ENCODE results near the gene MEGF8. TPM values are rescaled to one million over a fixed set of nuclear protein-coding genes. Genes with fewer than 3 reads are reported as not detected.

Gene MEGF8
- polyA plus RNA-seq, 1 donor from 2014 or later, result 21.5 TPM

GRCh38 chr19:42293540-42293939 lies 31.9 kb upstream of the MEGF8 start:
- Histone ChIP-seq H3K36me3 (ENCODE audit: insufficient read depth, low read length) (peaks cover 6% of the 10 kb centered on the region), H4K20me1 (ENCODE audit: insufficient read depth) (peaks cover 14% of the 10 kb centered on the region), H3K27me3 (ENCODE audit: insufficient read depth, low read depth, low read length) (no peaks in the 10 kb centered on the region), H3K9me3 (ENCODE audit: low read length) (no peaks in the 10 kb centered on the region), H3K9ac (ENCODE audit: low read length) (no peak overlapping the region), H3F3A (ENCODE audit: insufficient read depth, low read length, poor library complexity, severe bottlenecking) (no peaks in the 10 kb centered on the region), H3K4me3 (ENCODE audit: low read length) (no peak overlapping the region), H3K4me2 (ENCODE audit: low read length) (no peak overlapping the region), H2AFZ (ENCODE audit: low read depth, low read length) (no peak overlapping the region), H3K27ac (ENCODE audit: low read length) (no peak overlapping the region), H3K9me2 (ENCODE audit: insufficient read depth, low read length) (no peaks in the 10 kb centered on the region), H3K79me2 (replicated peaks; ENCODE audit: insufficient read depth, low read length) (no peaks in the 10 kb centered on the region)
- TF ChIP-seq RAD21 (conservative IDR thresholded peaks at IDR 0.05), result no peak
- TF ChIP-seq REST (IDR thresholded peaks at IDR 0.05; ENCODE audit: borderline replicate concordance), result no peak
- no peak for TF ChIP-seq MXI1 (conservative IDR thresholded peaks at IDR 0.05; ENCODE audit: poor library complexity, severe bottlenecking)
- TF ChIP-seq POLR2AphosphoS5 (IDR thresholded peaks at IDR 0.05), result no peak
- no peak for TF ChIP-seq TAF1 (IDR thresholded peaks at IDR 0.05; ENCODE audit: low read depth)
- no peak for TF ChIP-seq CTCF (IDR thresholded peaks at IDR 0.05; ENCODE audit: poor library complexity, severe bottlenecking)
- no peak for TF ChIP-seq EZH2 (IDR thresholded peaks at IDR 0.05; ENCODE audit: borderline replicate concordance, insufficient read depth, low read length, poor library complexity, severe bottlenecking)
- TF ChIP-seq SMC3 (conservative IDR thresholded peaks at IDR 0.05; ENCODE audit: poor library complexity), result no peak
- no peak for TF ChIP-seq EP300 (conservative IDR thresholded peaks at IDR 0.05; ENCODE audit: poor library complexity, severe bottlenecking)

GRCh38 chr19:42293948-42294347 lies 31.5 kb upstream of the MEGF8 start:
- no peaks in the 10 kb centered on the region for H3F3A ChIP-seq (ENCODE audit: insufficient read depth, low read length, poor library complexity, severe bottlenecking)
- H3K36me3 ChIP-seq (ENCODE audit: insufficient read depth, low read length), result peaks cover 6% of the 10 kb centered on the region
- H2AFZ ChIP-seq (ENCODE audit: low read depth, low read length), result no peak overlapping the region
- H3K79me2 ChIP-seq (replicated peaks; ENCODE audit: insufficient read depth, low read length), result no peaks in the 10 kb centered on the region
- H3K4me2 ChIP-seq (ENCODE audit: low read length), result no peak overlapping the region
- peaks cover 14% of the 10 kb centered on the region for H4K20me1 ChIP-seq (ENCODE audit: insufficient read depth)
- TF ChIP-seq REST (IDR thresholded peaks at IDR 0.05; ENCODE audit: borderline replicate concordance) (no peak), MXI1 (conservative IDR thresholded peaks at IDR 0.05; ENCODE audit: poor library complexity, severe bottlenecking) (no peak), POLR2AphosphoS5 (IDR thresholded peaks at IDR 0.05) (no peak), TAF1 (IDR thresholded peaks at IDR 0.05; ENCODE audit: low read depth) (no peak), RAD21 (conservative IDR thresholded peaks at IDR 0.05) (no peak), SMC3 (conservative IDR thresholded peaks at IDR 0.05; ENCODE audit: poor library complexity) (no peak), EZH2 (IDR thresholded peaks at IDR 0.05; ENCODE audit: borderline replicate concordance, insufficient read depth, low read length, poor library complexity, severe bottlenecking) (no peak), EP300 (conservative IDR thresholded peaks at IDR 0.05; ENCODE audit: poor library complexity, severe bottlenecking) (no peak)
- H3K9me3 ChIP-seq (ENCODE audit: low read length), result no peaks in the 10 kb centered on the region
- H3K27ac ChIP-seq (ENCODE audit: low read length), result no peak overlapping the region
- no peak overlapping the region for H3K4me3 ChIP-seq (ENCODE audit: low read length)
- H3K27me3 ChIP-seq (ENCODE audit: insufficient read depth, low read depth, low read length), result no peaks in the 10 kb centered on the region
- no peak overlapping the region for H3K9ac ChIP-seq (ENCODE audit: low read length)
- H3K9me2 ChIP-seq (ENCODE audit: insufficient read depth, low read length), result no peaks in the 10 kb centered on the region

All from neural cell (in vitro differentiated cells).